Measurements from ENCODE around the gene REV3L. TPM values are rescaled to one million over a fixed set of nuclear protein-coding genes. Genes with fewer than 3 reads are reported as not detected.
A peak's percentile ranks its signal among the peaks of the same experiment; 100 is the strongest.
"Not testable (repeated sequence)": the region's sequence is repeated elsewhere in the genome, so short reads cannot be mapped to it uniquely, and the experiment has no call there.

Gene REV3L, protein sequence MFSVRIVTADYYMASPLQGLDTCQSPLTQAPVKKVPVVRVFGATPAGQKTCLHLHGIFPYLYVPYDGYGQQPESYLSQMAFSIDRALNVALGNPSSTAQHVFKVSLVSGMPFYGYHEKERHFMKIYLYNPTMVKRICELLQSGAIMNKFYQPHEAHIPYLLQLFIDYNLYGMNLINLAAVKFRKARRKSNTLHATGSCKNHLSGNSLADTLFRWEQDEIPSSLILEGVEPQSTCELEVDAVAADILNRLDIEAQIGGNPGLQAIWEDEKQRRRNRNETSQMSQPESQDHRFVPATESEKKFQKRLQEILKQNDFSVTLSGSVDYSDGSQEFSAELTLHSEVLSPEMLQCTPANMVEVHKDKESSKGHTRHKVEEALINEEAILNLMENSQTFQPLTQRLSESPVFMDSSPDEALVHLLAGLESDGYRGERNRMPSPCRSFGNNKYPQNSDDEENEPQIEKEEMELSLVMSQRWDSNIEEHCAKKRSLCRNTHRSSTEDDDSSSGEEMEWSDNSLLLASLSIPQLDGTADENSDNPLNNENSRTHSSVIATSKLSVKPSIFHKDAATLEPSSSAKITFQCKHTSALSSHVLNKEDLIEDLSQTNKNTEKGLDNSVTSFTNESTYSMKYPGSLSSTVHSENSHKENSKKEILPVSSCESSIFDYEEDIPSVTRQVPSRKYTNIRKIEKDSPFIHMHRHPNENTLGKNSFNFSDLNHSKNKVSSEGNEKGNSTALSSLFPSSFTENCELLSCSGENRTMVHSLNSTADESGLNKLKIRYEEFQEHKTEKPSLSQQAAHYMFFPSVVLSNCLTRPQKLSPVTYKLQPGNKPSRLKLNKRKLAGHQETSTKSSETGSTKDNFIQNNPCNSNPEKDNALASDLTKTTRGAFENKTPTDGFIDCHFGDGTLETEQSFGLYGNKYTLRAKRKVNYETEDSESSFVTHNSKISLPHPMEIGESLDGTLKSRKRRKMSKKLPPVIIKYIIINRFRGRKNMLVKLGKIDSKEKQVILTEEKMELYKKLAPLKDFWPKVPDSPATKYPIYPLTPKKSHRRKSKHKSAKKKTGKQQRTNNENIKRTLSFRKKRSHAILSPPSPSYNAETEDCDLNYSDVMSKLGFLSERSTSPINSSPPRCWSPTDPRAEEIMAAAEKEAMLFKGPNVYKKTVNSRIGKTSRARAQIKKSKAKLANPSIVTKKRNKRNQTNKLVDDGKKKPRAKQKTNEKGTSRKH (N-terminal part only)
- 93.3 TPM for total RNA-seq

DNA sequence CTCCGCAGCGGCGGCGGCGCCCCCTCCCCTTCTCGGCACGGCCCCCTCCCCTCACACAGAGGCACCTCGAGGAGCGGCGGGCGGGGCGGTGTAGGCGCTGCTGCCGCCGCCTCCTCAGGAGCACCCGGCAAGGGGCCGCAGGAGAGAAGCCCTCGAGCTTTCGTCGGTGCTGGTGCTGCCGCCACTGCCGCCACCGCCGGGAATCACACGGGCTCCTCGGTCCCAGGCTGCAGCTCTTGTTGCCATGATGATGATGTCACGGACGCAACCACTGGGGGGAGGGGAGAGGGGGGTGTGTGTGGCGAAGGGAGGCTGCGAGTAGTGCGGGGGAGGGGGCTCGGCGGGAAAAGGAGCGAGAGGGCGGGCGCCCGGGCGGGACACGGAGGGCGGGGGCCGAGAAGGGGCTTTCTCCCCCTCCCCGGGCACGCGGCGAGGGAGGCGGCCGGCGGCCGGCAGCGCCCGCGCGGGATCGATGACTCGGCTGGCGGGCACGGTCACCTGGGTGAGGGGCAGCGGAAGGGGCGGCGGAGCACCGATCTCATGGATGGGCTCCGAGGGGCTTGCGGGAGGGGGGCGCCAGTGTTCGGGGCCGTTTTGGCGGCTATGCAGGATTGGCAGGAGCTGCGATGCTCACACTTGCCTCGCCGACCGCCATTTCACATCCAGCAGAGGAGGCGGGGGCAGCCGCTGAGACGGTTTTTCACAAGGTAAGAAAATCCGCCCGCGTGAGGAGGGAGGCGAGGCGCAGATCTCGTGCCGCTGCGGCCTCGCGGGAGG, at the start of gene REV3L:
TSS of gene REV3L (minus strand) at position 260 of the 777 bp plus-strand sequence. CDS start 330 bp downstream, outside the sequence.
- peak; percentile 96 for DNase-seq

DNA sequence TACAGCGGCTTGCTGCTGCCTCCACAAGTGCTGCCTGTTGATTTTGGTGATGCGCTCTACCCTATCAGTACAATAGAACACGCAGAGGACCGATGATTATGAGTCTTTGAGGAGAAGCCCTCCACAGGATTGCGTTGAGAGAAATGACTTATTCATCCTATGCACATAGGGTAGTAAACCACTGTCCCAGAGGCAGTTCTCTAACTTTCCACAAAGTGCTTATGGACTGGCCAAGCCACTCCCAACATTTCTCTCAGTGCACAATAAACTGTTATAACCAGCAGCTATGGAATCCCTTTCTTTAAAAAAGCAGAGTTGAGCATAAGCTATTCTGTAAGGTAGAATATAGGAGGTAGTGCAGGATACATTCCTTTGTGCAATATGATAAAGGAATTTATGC, 48.2 kb upstream of the REV3L start:
- no peak for DNase-seq

DNA sequence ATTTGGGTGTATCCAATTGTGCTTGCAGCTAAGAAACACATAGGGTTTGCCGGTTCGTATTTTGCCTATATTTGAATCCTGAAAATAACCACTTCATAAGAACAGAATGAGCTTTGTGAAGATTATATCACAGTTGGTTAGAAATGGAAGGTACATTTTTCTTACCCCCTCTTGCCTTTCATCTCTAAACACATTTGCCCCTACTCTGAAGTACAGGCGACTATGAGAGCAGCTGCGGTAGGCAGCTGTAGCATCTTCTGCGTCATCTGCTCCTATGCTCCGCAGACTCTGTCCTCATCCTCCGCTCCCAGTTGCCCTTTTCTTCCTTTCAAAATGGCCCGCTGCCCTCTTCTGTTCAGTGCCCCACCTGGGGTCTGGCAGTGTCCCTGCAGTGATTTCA, 47.6 kb upstream of the REV3L start:
- peak; percentile 76 for DNase-seq

DNA sequence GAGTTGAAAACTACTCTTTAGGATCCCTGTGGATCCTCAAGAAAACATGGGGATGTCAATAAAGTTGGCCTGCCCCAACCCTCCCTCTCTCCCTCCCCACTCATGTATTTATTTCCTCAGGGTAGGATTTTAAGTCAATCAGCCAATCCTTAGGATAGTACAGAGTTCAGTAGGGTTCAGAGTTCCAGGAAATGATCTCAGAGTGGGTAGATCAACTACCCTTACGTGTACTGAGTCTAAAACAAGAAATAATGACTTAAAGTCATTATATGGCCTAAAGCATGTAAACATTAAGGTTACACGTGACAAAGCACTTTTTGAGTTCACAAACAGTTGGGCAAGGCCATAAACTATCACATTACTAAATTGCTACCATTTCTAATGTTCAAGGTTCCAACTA, 47.2 kb upstream of the REV3L start:
- DNase-seq, result no peak

DNA sequence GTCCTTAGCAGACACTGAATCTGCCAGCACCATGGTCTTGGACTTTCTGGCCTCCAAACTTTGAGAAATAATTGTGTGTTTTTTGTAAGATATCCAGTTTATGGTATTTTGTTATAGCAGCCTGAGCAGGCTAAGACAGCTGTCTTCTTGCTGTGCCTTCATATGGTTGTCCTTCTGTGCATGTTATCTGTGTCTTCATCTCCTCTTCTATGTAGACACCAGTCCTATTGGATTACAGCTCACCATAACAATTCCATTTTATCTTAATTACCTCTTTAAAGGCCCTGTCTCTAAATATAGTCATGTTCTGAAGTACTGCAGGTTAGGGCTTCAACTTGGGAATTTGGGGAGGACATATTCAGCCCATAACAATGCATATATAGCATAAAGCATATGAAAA, 44.3 kb upstream of the REV3L start:
- DNase-seq, result no peak

DNA sequence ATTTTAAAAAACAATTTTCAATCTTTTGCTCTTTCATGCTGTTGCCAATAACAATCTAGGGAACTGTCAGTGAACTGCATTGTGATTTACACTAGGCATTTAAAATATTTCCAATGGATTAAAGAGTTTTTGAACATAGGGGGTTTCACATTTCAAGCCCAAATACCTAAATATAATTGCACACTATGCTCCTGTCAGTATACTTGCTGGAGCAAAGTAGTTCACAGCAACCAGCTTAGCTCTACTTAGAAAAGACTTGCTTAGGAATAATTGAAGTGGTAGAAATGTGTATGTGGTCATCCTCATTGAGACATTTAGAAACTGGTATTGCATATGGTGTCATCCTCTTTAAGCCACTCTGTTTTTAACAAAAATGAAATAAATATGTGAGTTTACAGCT, 41.7 kb upstream of the REV3L start:
- DNase-seq, result no peak

DNA sequence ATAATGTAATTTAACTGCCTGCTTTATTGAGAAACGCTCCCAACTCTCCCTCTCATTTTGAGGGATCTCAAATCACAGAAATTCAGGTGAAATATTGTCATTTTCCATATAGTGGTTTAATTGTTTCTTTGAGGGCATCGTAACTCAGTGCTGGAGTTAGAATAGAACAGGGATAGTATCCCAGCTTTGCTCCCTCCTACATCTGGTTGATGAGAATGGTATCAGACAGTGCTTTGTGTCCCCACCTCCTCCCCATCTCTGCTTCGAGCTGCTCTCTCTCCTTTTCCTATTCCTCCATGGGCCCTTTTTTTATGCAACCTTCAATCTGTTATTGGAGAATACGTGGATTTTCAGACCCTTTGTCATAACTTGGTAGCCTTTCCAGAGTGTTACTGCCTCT, 41.2 kb upstream of the REV3L start:
- no peak for DNase-seq

DNA sequence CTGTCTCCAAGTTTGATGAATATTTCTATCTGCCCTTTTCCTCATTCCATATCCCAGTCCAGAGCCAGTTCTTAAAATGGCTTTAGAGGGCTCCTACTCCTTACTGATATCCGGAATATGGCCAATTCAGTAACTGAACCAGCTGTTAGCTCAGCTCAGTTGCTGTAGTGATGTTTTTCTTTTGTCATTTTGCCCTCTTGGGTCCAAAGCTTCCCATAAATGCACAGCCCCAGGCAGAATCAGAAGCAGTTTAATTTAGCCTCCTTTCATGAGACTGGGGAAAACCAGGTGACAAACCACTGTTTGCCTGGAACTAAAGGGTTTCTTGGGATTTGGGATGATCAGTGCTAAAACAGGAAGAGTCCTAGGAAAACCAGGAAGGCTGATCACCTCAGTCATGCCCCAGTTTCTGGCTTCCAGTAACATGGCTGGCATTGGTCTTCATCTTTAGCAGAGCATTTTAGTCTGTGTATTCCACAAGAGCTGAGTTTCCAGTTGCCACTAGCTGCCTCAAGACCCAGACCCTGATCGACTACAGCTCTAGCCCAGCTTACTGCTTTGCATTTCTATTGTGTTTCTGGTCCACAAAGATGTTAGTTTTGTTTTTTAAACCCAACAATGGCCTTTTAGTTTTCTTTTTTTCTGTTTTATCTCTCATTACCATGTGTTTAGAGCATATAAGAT, 40.6 kb upstream of the REV3L start:
- DNase-seq, result peak; percentile 73

DNA sequence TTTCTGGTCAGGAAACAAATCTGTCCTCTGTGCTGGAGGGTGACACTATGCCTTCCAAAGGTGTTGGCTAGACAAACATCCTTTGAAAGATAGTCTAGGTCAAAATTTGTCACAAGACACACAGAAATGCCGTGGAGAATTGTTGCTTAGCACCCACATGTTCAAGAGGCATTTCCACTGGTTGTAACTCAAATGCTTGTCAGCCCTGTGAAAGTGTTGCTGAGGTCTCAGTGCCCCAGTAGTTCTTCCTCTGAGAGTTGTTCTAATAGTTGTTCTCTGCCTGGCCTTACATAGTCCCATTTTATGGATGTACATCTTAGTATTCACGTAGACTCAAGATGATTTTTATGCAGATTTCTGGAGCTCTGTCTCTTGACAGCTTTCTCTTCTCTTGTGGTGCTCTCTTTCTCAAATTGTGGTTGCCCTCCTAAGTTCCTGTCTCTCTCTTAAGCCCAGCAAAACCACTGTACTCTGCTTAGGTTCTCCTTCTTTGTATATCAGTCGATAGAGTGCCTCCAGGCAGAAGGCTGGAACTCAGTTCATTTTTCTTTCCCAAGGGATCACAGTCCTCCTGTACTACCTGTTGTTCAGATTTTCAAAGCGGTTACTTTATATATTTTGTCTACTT, 39.5 kb upstream of the REV3L start:
- no peak for DNase-seq

DNA sequence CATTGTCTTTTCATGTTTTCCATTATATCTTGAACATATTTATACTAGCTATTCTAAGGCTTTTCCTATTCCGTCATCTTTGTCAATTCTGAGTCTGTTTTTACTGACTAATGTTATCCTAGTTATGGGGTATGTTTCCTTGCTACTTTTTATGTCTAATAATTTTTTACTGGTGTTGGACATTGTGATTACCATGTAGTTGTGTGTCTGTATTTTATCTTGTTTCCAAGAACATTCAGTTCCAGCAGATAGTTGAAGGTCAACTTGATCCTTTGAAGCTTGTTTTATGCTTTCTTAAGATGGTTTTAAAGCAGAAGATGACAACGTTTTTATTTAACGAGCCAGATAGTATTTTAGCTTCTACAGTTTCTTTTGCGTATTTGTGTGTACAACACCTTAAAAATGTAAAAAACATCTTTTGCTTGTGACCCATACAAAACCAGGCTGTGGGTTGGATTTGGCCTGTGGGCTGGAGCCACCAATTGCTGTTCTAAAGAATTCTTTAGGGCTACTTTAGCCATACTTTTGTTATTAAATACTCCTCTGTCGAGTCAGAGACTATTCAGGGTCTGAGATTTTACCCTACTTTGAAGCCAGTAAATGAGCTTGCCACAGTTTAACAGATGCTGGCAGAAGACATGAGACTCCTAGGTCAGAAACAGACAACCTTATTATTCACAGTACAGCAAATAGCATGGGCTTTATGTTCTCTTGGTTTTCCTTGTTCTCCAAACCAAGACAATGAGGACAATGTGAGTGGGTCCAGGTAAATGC, 38.7 kb upstream of the REV3L start:
- no peak for DNase-seq

DNA sequence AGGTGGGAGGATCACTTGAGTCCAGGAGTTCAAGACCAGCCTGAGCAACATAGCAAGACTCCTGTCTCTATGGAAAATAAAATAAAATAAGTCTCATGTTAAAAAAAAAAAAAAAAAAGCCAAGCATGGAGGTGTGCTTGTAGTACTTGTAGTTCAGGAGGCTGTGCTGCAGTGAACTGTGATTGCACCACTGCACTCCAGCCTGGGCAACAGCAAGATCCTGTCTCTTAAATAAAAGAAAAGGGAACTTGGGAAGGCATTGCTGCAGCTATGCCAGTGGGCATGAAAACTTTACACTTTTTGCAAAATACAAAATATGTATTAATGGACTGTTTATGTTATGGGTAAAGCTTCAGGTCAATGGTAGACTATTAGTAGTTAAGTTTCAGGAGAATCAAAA, 37.5 kb upstream of the REV3L start:
- no peak for DNase-seq

DNA sequence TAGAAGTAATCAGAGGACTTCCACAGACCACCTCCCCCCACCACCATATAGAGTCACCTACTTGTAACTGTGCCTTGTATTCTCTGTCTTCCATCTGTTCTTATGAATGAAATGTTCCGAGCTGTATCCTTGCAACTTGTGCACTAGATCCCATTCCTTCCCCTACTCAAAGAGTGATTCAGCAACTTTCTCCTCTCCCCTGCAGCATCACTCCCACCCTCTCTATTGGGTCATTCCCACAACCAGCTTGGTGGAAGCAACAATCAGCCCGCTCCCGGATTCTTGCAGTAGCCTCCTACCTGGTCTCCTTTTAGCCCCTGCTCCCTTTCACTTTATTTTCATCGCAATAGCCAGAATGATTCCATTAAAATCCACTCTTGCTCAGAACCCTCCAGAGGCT, 34.9 kb upstream of the REV3L start:
- DNase-seq, result no peak

DNA sequence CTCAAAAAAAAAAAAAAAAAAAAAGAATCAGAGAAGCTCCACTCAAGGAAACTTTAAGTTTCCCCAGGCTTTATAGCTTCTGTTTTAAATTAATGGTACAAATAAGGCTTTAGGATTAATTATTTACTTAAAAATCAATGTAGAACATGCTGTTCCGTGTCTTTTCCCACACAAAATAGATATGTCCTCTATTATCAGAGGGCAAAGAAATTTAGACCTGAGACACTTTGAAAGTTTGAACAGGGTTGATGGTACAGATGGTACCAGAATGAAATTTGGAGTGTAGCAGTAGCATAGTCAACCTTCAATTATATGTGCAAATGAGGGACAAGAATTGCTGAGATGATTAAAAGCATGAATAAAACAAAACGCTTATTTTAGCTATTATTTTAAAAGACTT, 32.2 kb upstream of the REV3L start:
- no peak for DNase-seq

DNA sequence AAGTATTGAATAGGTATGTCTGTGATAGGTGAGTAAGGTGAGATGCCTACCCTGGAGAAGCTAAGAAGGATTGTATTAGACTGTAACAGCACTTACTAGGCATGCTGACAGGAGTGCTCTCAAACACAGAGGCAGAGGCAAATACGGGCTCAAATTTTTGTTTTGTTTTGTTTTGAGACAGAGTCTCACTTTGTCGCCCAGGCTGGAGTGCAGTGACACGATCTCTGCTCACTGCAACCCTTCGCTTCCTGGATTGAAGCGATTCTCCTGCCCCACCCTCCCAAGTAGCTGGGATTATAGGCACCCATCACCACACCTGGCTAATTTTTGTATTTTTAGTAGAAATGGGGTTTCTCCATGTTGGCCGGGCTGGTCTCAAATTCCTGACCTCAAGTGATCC, 31.5 kb upstream of the REV3L start:
- not testable (repeated sequence) for DNase-seq

DNA sequence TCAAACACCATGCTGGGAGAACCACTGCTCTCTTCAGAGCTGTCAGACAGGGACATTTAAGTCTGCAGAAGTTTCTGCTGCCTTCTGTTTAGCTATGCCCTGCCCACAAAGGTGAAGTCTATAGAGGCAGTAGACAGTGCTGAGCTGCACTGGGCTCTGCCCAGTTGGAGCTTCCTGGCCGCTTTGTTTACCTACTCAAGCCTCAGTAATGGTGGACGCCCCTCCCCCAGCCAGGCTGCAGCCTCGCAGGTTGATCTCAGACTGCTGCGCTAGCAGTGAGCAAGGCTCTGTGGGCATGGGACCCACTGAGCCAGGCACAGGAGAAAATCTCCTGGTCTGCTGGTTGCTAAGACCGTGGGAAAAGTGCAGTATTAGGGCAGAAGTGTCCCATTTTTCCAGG, 24.2 kb upstream of the REV3L start:
- not testable (repeated sequence) for DNase-seq

DNA sequence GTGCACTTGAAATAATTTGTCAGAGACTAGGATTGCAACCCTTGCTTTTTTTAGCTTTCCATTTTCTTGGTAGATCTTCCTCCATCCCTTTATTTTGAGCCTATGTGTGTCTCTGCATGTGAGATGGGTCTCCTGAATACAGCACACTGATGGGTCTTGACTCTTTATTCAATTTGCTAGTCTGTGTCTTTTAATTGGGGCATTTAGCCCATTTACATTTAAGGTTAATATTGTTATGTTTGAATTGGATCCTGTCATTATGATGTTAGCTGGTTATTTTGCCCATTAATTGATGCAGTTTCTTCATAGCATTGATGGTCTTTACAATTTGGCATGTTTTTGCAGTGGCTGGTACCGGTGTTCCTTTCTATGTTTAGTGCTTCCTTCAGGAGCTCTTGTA, 22.5 kb upstream of the REV3L start:
- not testable (repeated sequence) for DNase-seq

DNA sequence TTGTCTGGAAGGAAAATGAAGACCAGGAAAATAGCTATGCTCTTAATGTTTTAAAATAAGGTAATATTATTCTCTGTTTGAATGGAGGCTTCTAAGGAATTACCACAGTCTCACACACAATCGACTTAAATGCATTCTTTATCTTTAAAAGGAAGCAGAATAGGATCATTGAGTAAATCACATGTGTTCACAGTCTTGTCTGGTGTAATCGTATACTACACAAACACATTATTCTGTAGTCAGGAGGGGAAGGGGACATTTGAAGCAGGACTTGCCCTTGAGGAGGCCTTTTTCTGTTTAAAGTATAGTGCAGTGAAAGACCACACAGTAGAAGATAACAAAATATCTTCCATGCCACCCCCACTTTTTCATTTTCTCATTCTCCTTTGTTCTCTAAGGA, 20.6 kb upstream of the REV3L start:
- peak; percentile 21 for DNase-seq

DNA sequence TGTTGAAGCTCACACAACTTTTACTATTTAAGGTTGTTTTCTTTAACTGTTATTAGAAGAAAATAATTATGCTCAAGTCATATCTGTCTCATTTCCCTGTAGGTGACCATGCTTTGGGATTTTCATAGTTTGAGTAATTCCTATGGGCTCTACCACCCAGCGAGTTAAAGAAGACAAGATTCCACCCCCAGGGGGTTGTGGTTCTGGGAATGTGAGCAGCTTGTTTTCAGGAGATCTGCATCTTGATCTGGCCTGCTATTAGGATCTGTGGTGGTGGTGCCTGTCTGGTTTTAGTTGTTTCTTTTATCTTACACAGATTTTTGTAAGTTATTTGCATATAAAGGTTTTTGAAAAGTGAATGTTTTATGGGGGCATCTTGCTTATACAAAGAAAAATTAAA, 20.2 kb upstream of the REV3L start:
- no peak for DNase-seq

DNA sequence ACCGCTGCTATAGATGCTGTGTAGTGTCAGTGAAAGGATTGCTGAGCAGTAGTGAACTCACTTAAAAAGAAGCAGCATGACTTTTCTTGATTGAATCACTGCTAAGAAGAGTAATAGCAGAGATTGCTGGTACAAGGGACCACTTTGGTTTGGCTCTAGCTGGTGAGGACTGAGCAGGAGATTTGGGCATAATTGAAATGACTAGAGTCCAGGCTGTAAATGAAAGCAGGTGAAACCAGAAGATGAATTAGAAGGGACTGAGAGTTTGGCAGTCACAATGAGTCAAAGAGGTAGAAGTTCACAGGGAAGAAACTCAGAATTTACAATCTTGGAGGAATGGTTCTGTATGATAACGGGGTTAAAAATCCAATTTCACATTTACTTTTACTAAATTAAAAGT, 19.1 kb upstream of the REV3L start:
- DNase-seq, result no peak

DNA sequence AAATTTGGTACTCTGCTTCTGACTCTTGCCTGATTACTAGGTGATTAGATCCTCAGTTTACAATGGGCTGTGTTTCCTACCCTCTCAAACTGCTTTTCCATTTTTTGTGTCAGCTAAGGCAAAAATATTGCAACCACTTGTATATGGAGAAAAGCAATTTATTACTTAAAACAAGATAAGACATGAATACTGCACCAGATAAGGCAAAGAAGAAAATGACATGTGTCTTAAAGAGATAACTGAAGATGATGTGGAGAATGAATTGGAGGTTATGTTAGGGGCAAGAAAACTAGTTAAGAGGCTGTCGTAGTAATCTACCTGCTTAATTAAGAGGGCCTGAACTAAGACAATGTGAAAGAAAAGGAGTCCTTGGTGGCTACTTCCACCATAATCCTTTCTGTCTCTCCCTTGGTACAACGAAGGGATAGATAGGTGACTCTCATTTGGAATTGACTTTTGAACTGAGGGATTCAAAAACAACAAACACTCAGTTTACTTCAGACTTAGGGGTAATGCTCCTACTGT, 16.3 kb upstream of the REV3L start:
- DNase-seq, result no peak
